Measurements from ENCODE around the gene PTPN11.

Gene PTPN11

DNA sequence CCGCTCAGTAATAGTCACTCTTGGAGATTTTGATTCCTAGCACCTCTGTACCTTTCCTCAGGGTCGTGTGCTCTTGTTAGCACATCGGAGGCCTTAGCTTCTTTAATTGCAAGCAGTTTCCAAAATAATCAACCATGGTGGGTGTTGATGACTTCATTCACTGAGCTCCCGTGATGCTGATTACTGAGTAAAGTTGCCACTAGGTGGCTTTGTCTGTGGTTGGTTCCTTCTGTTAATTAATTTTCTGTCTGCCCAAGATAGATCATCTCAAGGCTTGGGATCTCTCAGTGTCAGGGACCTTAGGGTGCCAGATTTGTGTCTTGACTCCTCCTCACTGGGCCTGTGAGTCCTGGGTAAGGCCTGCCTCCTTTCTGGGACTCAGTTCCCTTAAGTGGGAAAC lies 54.3 kb downstream of the PTPN11 start:
- no peak for DNase-seq (ENCODE audit: low read depth)
- no peak overlapping the region for H3K4me3 ChIP-seq (ENCODE audit: low read length)
- TF ChIP-seq CTCF (conservative IDR thresholded peaks at IDR 0.05; ENCODE audit: low read depth, low read length): peak; percentile 39

DNA sequence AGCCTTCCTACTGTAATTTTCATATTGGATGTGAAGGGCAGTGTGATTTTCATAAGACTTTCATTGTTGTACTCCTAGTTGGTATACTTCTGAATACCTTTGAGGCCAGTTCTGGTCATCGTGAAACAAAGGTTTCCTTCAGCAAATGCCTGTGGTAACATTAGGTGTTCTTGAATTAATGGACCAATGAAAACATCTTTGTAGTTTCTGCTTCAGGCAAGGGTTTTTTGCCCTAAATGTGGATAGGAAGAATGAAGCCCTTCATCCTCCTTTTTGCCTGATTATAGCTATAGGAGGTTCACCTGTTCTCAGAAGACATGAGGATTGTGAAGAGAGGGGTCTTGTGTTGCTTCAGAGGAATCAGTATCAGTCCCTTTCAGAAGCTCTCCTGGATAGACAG lies 60.7 kb downstream of the PTPN11 start:
- no peak overlapping the region for H3K4me3 ChIP-seq (ENCODE audit: low read length)
- DNase-seq (ENCODE audit: low read depth): no peak
- no peak for TF ChIP-seq CTCF (conservative IDR thresholded peaks at IDR 0.05; ENCODE audit: low read depth, low read length)

GRCh38 chr12:112480931-112481330 lies 62.2 kb downstream of the PTPN11 start:
- DNase-seq (ENCODE audit: low read depth): no peak
- TF ChIP-seq CTCF (conservative IDR thresholded peaks at IDR 0.05; ENCODE audit: low read depth, low read length): no peak
- no peak overlapping the region for H3K4me3 ChIP-seq (ENCODE audit: low read length)

- no peak overlapping the region for H3K4me3 ChIP-seq (ENCODE audit: low read length)
- no peak for DNase-seq (ENCODE audit: low read depth)
- no peak for TF ChIP-seq CTCF (conservative IDR thresholded peaks at IDR 0.05; ENCODE audit: low read depth, low read length)
These were observed 64.0 kb downstream of the PTPN11 start for GRCh38 chr12:112482733-112483132.

GRCh38 chr12:112486361-112486760 lies 67.6 kb downstream of the PTPN11 start:
- DNase-seq (ENCODE audit: low read depth): no peak

GRCh38 chr12:112488257-112488876 lies 69.6 kb downstream of the PTPN11 start:
- DNase-seq (ENCODE audit: low read depth): no peak
- H3K4me3 ChIP-seq (ENCODE audit: low read length): no peak overlapping the region
- TF ChIP-seq CTCF (conservative IDR thresholded peaks at IDR 0.05; ENCODE audit: low read depth, low read length): no peak

More at GRCh38 chr12:112486361-112486760, 67.6 kb downstream of the PTPN11 start:
- H3K4me3 ChIP-seq (ENCODE audit: low read length): no peak overlapping the region
- no peak for TF ChIP-seq CTCF (conservative IDR thresholded peaks at IDR 0.05; ENCODE audit: low read depth, low read length)

- TF ChIP-seq CTCF (conservative IDR thresholded peaks at IDR 0.05; ENCODE audit: low read depth, low read length): no peak
- no peak for DNase-seq (ENCODE audit: low read depth)
These were observed 70.7 kb downstream of the PTPN11 start for GRCh38 chr12:112489456-112489855.

More at GRCh38 chr12:112489456-112489855, 70.7 kb downstream of the PTPN11 start:
- no peak overlapping the region for H3K4me3 ChIP-seq (ENCODE audit: low read length)
